Measurements from ENCODE around the gene SRGAP3. TPM values are rescaled to one million over a fixed set of nuclear protein-coding genes. Genes with fewer than 3 reads are reported as not detected.

SRGAP3 gene
- total and polyA plus RNA-seq, 2 experiments from 2014 or later: 6.0 to 15.7 TPM

DNA sequence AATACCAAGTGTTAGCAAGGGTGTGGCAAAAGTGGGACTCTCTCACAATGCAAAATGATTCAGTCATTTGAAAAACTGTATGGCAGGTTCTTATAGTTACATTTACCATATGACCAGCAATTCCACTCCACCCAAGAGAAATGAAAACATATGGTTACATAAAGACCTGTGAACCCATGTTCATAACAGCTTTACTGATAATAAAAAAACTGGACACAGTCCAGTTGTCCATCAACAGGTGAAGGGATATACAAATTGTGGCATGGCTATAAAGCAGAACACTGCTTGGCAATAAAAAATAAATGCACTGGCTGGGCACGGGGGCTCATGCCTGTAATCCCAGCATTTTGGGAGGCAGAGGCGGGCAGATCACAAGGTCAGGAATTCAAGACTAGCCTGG is 316.9 kb downstream of the SRGAP3 start:
- Histone ChIP-seq H3K4me1 (ENCODE audit: low read depth) (peaks cover 7% of the 10 kb centered on the region), H3K27me3 (no peaks in the 10 kb centered on the region), H3K4me3 (no peak overlapping the region), H3K36me3 (no peaks in the 10 kb centered on the region), H3K27ac (no peak overlapping the region), H3K9me3 (ENCODE audit: low read depth) (no peaks in the 10 kb centered on the region)
- DNase-seq (ENCODE audit: low read depth in 1 of 2, low spot score in 1 of 2): no peak
- TF ChIP-seq, protein P1, sequence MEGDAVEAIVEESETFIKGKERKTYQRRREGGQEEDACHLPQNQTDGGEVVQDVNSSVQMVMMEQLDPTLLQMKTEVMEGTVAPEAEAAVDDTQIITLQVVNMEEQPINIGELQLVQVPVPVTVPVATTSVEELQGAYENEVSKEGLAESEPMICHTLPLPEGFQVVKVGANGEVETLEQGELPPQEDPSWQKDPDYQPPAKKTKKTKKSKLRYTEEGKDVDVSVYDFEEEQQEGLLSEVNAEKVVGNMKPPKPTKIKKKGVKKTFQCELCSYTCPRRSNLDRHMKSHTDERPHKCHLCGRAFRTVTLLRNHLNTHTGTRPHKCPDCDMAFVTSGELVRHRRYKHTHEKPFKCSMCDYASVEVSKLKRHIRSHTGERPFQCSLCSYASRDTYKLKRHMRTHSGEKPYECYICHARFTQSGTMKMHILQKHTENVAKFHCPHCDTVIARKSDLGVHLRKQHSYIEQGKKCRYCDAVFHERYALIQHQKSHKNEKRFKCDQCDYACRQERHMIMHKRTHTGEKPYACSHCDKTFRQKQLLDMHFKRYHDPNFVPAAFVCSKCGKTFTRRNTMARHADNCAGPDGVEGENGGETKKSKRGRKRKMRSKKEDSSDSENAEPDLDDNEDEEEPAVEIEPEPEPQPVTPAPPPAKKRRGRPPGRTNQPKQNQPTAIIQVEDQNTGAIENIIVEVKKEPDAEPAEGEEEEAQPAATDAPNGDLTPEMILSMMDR (IDR thresholded peaks at IDR 0.05; ENCODE audit: low read depth, low read length): no peak

- peak in 1 of 2 donors; percentile 8 for DNase-seq (ENCODE audit: low read depth in 1 of 2, low spot score in 1 of 2)
- Histone ChIP-seq H3K36me3 (no peaks in the 10 kb centered on the region), H3K4me3 (no peak overlapping the region), H3K4me1 (ENCODE audit: low read depth) (no peaks in the 10 kb centered on the region), H3K9me3 (ENCODE audit: low read depth) (no peaks in the 10 kb centered on the region), H3K27ac (no peak overlapping the region), H3K27me3 (no peaks in the 10 kb centered on the region)
- TF ChIP-seq, protein P1 (IDR thresholded peaks at IDR 0.05; ENCODE audit: low read depth, low read length): no peak
Measured at GRCh38 chr3:8931342-8931741, 318.1 kb downstream of the SRGAP3 start.

Other genes starting within 250 kb of the SRGAP3 start
- 24.5 and 43.5 TPM in 2 replicates for gene THUMPD3, start 113.4 kb upstream of the SRGAP3 start, total RNA-seq
- 33.6 and 37.7 TPM in 2 replicates for gene THUMPD3, start 113.4 kb upstream of the SRGAP3 start, polyA plus RNA-seq
- gene SETD5, start 148.0 kb upstream of the SRGAP3 start, total RNA-seq: 107 and 275 TPM in 2 replicates
- 176 and 306 TPM in 2 replicates for gene SETD5, start 148.0 kb upstream of the SRGAP3 start, polyA plus RNA-seq